Activated naive CD8-positive, alpha-beta T cell (primary cell): ENCODE measurements around the gene CEACAM1.
"Not testable (repeated sequence)": the region's sequence is repeated elsewhere in the genome, so short reads cannot be mapped to it uniquely, and the experiment has no call there.

Experiments
- H3K27ac Mint-ChIP-seq: one replicate; pipeline ENCODE4 v1.8.0; 2021; ENCODE audit warnings: mixed read lengths
- H3K27me3 Mint-ChIP-seq: one replicate; pipeline ENCODE4 v1.8.0; 2021; ENCODE audit warnings: mixed read lengths
- H3K36me3 Mint-ChIP-seq: one replicate; pipeline ENCODE4 v1.8.0; 2021; ENCODE audit warnings: mixed read lengths
- H3K4me1 Mint-ChIP-seq: one replicate; pipeline ENCODE4 v1.8.0; 2021; ENCODE audit warnings: low read depth, mixed read lengths
- H3K4me3 Mint-ChIP-seq: one replicate; pipeline ENCODE4 v1.8.0; 2021; ENCODE audit warnings: mild to moderate bottlenecking, mixed read lengths
- H3K9me3 Mint-ChIP-seq: one replicate; pipeline ENCODE4 v1.8.0; 2021; ENCODE audit warnings: low read depth, mixed read lengths

CEACAM1 gene

GRCh38 chr19:42555317-42555716 is 27.0 kb upstream of the CEACAM1 start:
- Mint-ChIP-seq H3K9me3 (peaks cover 5% of the 10 kb centered on the region), H3K4me1 (peaks cover 2% of the 10 kb centered on the region), H3K4me3 (no peak overlapping the region), H3K27ac (no peak overlapping the region), H3K27me3 (peaks cover 14% of the 10 kb centered on the region), H3K36me3 (peaks cover 2% of the 10 kb centered on the region)

- Mint-ChIP-seq H3K27me3 (peaks cover 15% of the 10 kb centered on the region), H3K36me3 (peaks cover 5% of the 10 kb centered on the region), H3K4me3 (no peak overlapping the region), H3K9me3 (peaks cover 9% of the 10 kb centered on the region), H3K4me1 (peaks cover 2% of the 10 kb centered on the region), H3K27ac (no peak overlapping the region)
Measured at GRCh38 chr19:42554046-42554575, 25.8 kb upstream of the CEACAM1 start.

- peaks cover 17% of the 10 kb centered on the region for H3K27me3 Mint-ChIP-seq
- H3K4me3 Mint-ChIP-seq, result no peak overlapping the region
- no peak overlapping the region for H3K27ac Mint-ChIP-seq
- H3K36me3 Mint-ChIP-seq, result peaks cover 5% of the 10 kb centered on the region
- H3K4me1 Mint-ChIP-seq, result peaks cover 2% of the 10 kb centered on the region
- peaks cover 12% of the 10 kb centered on the region for H3K9me3 Mint-ChIP-seq
Measured at GRCh38 chr19:42553292-42554045, 25.2 kb upstream of the CEACAM1 start.

GRCh38 chr19:42552086-42553065 is 24.1 kb upstream of the CEACAM1 start:
- Mint-ChIP-seq H3K27ac (no peak overlapping the region), H3K36me3 (peaks cover 5% of the 10 kb centered on the region), H3K9me3 (peaks cover 12% of the 10 kb centered on the region), H3K27me3 (peaks cover 14% of the 10 kb centered on the region), H3K4me1 (peaks cover 2% of the 10 kb centered on the region), H3K4me3 (no peak overlapping the region)

- Mint-ChIP-seq H3K27me3 (peaks cover 15% of the 10 kb centered on the region), H3K9me3 (peaks cover 12% of the 10 kb centered on the region)
- not testable (repeated sequence) for H3K36me3 Mint-ChIP-seq, H3K4me1 Mint-ChIP-seq, H3K4me3 Mint-ChIP-seq, H3K27ac Mint-ChIP-seq
Measured at GRCh38 chr19:42550521-42550920, 22.2 kb upstream of the CEACAM1 start.

GRCh38 chr19:42549067-42549466 is 20.8 kb upstream of the CEACAM1 start:
- Mint-ChIP-seq H3K9me3 (peaks cover 12% of the 10 kb centered on the region), H3K27me3 (peaks cover 10% of the 10 kb centered on the region)
- H3K4me3 Mint-ChIP-seq, H3K4me1 Mint-ChIP-seq, H3K27ac Mint-ChIP-seq, H3K36me3 Mint-ChIP-seq: not testable (repeated sequence)

GRCh38 chr19:42548552-42548951 is 20.3 kb upstream of the CEACAM1 start:
- H3K9me3 Mint-ChIP-seq, result peaks cover 12% of the 10 kb centered on the region
- H3K4me1 Mint-ChIP-seq, result no peaks in the 10 kb centered on the region
- H3K27ac Mint-ChIP-seq, result no peak overlapping the region
- no peak overlapping the region for H3K4me3 Mint-ChIP-seq
- H3K27me3 Mint-ChIP-seq, result peaks cover 10% of the 10 kb centered on the region
- H3K36me3 Mint-ChIP-seq, result peaks cover 8% of the 10 kb centered on the region

DNA sequence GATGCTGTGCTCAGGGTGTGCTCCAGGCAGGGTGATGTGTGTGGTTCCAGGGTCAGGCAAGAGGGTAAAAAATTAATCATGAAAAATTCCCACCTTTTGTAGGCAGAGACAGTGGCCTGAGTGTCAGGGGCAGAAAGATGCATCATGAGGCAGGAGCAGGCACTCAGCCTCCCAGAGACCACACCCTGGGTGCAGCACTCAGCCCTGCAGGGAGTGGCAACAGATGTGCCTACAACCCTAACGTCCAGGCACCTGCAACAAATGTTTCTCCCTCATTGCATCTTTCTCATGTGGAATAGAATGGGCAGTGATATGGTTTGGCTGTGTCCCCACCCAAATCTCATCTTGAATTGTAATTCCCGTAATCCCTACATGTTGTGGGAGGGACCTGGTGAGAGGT is 19.6 kb upstream of the CEACAM1 start:
- peaks cover 8% of the 10 kb centered on the region for H3K36me3 Mint-ChIP-seq
- no peaks in the 10 kb centered on the region for H3K4me1 Mint-ChIP-seq
- H3K27ac Mint-ChIP-seq, result no peak overlapping the region
- H3K9me3 Mint-ChIP-seq, result peaks cover 12% of the 10 kb centered on the region
- H3K4me3 Mint-ChIP-seq, result no peak overlapping the region
- peaks cover 10% of the 10 kb centered on the region for H3K27me3 Mint-ChIP-seq

- Mint-ChIP-seq H3K4me1 (no peaks in the 10 kb centered on the region), H3K9me3 (peaks cover 12% of the 10 kb centered on the region), H3K4me3 (no peak overlapping the region), H3K27ac (no peak overlapping the region), H3K27me3 (peaks cover 10% of the 10 kb centered on the region), H3K36me3 (peaks cover 8% of the 10 kb centered on the region)
Measured at GRCh38 chr19:42546831-42547500, 18.7 kb upstream of the CEACAM1 start.

DNA sequence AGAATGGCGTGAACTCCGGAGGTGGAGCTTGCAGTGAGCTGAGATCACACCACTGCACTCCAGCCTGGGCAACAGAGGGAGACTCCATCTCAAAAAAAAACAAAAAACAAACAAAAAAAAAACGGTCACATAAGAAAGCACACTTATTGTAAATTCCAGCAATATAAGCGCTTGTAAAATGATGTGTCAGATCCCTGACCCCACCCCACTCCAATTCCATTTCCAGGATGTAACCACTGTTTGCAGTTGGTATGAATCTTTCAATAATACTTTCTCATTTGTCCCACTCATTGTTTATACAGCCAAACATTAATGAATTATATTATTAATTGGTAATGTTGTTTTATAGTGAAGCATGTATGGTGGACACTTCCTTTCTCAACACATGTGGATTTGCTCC is 15.9 kb upstream of the CEACAM1 start:
- peaks cover 4% of the 10 kb centered on the region for H3K36me3 Mint-ChIP-seq
- H3K27ac Mint-ChIP-seq, result no peak overlapping the region
- peaks cover 8% of the 10 kb centered on the region for H3K27me3 Mint-ChIP-seq
- no peak overlapping the region for H3K4me3 Mint-ChIP-seq
- no peaks in the 10 kb centered on the region for H3K4me1 Mint-ChIP-seq
- peaks cover 3% of the 10 kb centered on the region for H3K9me3 Mint-ChIP-seq

GRCh38 chr19:42542791-42543190 is 14.5 kb upstream of the CEACAM1 start:
- H3K4me3 Mint-ChIP-seq, result no peak overlapping the region
- H3K9me3 Mint-ChIP-seq, result no peaks in the 10 kb centered on the region
- peaks cover 6% of the 10 kb centered on the region for H3K27me3 Mint-ChIP-seq
- H3K36me3 Mint-ChIP-seq, result peaks cover 3% of the 10 kb centered on the region
- no peaks in the 10 kb centered on the region for H3K4me1 Mint-ChIP-seq
- no peak overlapping the region for H3K27ac Mint-ChIP-seq

- no peak overlapping the region for H3K27ac Mint-ChIP-seq
- H3K4me3 Mint-ChIP-seq, result no peak overlapping the region
- H3K9me3 Mint-ChIP-seq, result no peaks in the 10 kb centered on the region
- H3K36me3 Mint-ChIP-seq, result no peaks in the 10 kb centered on the region
- no peaks in the 10 kb centered on the region for H3K27me3 Mint-ChIP-seq
- H3K4me1 Mint-ChIP-seq, result no peaks in the 10 kb centered on the region
Measured at GRCh38 chr19:42540071-42540553, 11.8 kb upstream of the CEACAM1 start.

DNA sequence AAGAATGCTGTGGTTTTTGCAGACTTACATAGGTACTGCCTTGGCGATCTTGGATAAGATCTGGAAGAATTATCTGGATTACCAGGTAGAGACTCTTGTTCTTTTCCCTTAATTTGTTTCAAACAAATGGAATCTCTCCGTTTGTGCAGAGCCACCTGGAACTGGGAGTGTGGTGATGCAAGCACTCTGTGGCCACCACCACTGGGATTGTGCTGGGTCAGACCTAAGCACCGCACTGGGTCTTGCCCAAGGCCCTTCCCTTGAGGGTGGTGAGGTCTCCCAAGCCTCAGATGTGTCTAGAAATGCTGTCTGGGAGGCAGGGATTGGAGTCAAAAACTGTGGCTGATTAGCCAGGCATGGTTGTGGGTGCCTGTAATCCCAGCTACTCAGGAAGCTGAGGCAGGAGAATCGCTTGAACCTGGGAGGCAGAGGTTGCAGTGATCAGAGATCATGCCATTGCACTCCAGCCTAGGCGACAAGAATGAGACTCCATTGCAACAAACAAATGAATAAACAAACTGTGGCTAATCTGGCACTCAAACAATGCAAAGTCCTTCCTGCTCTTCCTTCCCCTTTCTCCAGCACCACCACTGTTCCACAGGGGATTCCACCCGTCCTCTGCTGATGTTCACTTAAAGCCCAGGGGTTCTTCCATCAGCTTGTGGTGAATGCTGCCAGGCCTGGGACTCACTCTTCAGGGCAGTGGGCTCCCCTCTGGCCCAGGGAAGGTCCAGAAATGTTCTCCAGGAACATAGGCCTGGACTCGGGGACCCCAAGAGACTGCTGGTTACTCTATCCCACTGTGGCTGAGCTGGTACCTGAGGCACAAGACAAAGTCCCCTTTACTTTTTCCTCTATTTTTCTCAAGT is 10.8 kb upstream of the CEACAM1 start:
- Mint-ChIP-seq H3K27me3 (no peaks in the 10 kb centered on the region), H3K9me3 (no peaks in the 10 kb centered on the region), H3K36me3 (no peaks in the 10 kb centered on the region), H3K4me1 (no peaks in the 10 kb centered on the region), H3K27ac (no peak overlapping the region), H3K4me3 (no peak overlapping the region)

- H3K27ac Mint-ChIP-seq, result not testable (repeated sequence)
Measured at GRCh38 chr19:42535276-42535675, 7.0 kb upstream of the CEACAM1 start.

More at GRCh38 chr19:42535276-42535675, 7.0 kb upstream of the CEACAM1 start:
- H3K27me3 Mint-ChIP-seq, H3K4me3 Mint-ChIP-seq, H3K9me3 Mint-ChIP-seq, H3K36me3 Mint-ChIP-seq, H3K4me1 Mint-ChIP-seq: not testable (repeated sequence)
